Neural cell (in vitro differentiated cells): Measurements from ENCODE around the gene ENO2.

Experiments used
- EP300 ChIP-seq: fragments of 450-650 bp; conservative IDR thresholded peaks from 2 replicates; pipeline ENCODE4 v1.6.1; 2014; ENCODE audit warnings: antibody characterized with exemption, mild to moderate bottlenecking, moderate library complexity; ENCODE audit not compliant: poor library complexity, severe bottlenecking
- TF ChIP-seq, protein P1 (sequence below): fragments of 450-650 bp; IDR thresholded peaks from 2 replicates; pipeline ENCODE4 v1.5.1; 2014; ENCODE audit warnings: antibody characterized with exemption, mild to moderate bottlenecking, moderate library complexity; ENCODE audit not compliant: poor library complexity, severe bottlenecking

DNA sequence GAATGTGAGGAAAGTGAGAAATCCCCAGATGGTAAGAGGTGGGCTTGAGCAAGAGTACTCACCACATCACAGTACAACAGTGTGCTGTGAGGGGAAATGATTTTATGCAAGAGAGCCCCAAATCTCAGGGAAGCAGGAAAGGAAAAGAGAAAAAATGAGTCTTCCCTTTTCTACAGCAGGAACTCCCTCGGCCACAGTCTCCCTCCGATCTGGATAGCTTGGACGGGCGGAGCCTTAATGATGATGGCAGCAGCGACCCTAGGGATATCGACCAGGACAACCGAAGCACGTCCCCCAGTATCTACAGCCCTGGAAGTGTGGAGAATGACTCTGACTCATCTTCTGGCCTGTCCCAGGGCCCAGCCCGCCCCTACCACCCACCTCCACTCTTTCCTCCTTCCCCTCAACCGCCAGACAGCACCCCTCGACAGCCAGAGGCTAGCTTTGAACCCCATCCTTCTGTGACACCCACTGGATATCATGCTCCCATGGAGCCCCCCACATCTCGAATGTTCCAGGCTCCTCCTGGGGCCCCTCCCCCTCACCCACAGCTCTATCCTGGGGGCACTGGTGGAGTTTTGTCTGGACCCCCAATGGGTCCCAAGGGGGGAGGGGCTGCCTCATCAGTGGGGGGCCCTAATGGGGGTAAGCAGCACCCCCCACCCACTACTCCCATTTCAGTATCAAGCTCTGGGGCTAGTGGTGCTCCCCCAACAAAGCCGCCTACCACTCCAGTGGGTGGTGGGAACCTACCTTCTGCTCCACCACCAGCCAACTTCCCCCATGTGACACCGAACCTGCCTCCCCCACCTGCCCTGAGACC is 21.2 kb downstream of the ENO2 start:
- TF ChIP-seq, protein P1, sequence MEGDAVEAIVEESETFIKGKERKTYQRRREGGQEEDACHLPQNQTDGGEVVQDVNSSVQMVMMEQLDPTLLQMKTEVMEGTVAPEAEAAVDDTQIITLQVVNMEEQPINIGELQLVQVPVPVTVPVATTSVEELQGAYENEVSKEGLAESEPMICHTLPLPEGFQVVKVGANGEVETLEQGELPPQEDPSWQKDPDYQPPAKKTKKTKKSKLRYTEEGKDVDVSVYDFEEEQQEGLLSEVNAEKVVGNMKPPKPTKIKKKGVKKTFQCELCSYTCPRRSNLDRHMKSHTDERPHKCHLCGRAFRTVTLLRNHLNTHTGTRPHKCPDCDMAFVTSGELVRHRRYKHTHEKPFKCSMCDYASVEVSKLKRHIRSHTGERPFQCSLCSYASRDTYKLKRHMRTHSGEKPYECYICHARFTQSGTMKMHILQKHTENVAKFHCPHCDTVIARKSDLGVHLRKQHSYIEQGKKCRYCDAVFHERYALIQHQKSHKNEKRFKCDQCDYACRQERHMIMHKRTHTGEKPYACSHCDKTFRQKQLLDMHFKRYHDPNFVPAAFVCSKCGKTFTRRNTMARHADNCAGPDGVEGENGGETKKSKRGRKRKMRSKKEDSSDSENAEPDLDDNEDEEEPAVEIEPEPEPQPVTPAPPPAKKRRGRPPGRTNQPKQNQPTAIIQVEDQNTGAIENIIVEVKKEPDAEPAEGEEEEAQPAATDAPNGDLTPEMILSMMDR = no peak
- no peak for TF ChIP-seq EP300
